ENCODE results near the gene MRPS9. TPM values are rescaled to one million over a fixed set of nuclear protein-coding genes. Genes with fewer than 3 reads are reported as not detected.

MRPS9 gene
- 10 to 100 TPM; 18.8 to 21.9 TPM for total RNA-seq

DNA sequence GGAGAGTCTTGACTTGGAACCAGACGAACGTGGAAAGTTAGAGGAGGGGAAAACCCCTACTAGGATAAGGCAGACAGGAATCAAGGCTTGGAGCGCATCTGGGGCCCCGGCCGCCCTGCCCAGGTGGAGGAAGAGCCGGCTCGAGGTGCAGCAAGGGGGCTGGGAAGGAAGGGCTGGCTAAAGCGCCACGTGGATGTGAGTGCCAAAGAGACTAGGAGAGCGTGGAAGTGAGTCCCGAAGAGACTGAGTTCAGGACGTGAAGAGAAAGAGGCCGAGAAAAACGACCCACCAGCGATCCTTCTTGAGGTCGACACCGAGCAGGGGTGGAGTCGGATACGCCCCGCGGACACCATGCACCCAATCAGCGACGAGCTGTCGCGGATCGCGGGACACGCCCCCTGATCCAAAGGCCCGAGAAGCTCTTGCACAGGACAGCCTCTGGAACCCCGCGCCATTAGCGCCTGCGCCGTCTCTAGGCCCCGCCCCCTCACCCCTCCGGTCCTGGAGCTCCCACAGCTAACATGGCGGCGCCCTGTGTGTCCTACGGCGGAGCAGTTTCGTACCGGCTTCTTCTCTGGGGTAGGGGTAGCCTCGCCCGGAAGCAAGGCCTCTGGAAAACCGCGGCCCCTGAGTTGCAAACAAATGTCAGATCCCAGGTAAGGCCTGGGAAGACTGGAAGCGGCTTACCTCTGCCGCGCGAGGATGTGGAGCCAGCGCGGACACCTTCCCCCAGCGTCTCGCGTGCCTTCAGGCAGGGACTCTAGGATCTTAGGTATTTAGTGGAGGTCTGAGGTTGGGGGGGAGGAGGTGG is at the start of gene MRPS9:
TSS of gene MRPS9 (plus strand) at position 498 of the 811 bp plus-strand sequence. CDS start at position 522, 24 bp downstream.

Other genes starting within 250 kb of the MRPS9 start
- gene POU3F3, start 184.0 kb upstream of the MRPS9 start, total RNA-seq = not detected
- gene GPR45, start 203.7 kb downstream of the MRPS9 start, total RNA-seq = not detected